Fibroblast of lung (primary cell): Measurements from ENCODE around the gene HNRNPU.

Experiments used
- EZH2 ChIP-seq: IDR thresholded peaks from 2 replicates; pipeline ENCODE4 v1.5.1; 2012; ENCODE audit warnings: low read length, control low read depth, mild to moderate bottlenecking; ENCODE audit errors: missing control alignments
- TF ChIP-seq, protein P1 (sequence below), 2 donors: IDR thresholded peaks in 1 of 2; conservative IDR thresholded peaks in 1 of 2; 1 replicate in 1 of 2; 2 replicates in 1 of 2; pipeline ENCODE4 v1.5.1; 2011 to 2012; ENCODE audit warnings: low read length in 2 of 2, control low read depth in 1 of 2, inconsistent platforms in 1 of 2, low read depth in 1 of 2, mild to moderate bottlenecking in 1 of 2

DNA sequence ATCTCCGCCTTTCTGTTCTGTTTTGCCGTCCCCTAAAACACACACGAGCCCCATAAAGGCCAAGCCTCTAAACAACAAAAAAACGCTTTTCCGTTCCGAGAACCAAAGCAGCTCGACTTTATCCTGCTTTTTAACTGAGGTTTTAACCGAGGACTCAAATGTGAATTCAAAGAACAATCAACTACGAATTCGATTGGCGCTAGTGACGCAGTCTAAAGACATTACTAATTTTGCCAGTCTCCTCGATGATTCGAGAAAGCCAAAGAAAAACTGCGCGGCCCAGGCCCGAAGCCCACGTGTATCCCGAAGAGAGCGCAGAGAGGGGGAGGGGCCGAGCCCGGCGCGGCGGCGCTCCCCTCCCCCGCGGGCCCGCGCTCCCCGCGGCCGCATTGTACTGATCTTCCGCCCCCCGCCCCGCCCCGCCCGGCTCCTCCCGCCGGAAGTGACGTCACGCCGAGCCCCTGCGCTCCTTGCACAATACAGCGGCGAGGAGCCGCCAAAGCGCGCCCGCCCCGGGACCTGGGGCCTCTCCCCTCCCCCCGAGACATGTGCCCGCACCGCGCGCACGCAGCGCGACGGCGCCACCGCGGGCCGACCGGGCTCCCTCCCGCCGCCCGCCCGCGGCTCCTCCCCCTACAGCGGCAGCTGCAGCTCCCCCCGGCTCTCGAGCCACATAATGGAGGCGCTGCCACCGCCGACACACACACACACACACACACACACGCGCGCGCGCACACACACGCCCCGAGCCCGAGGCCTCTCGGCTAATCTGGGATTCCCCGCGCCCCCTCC, 1.4 kb downstream of the HNRNPU start:
- TF ChIP-seq, protein P1, sequence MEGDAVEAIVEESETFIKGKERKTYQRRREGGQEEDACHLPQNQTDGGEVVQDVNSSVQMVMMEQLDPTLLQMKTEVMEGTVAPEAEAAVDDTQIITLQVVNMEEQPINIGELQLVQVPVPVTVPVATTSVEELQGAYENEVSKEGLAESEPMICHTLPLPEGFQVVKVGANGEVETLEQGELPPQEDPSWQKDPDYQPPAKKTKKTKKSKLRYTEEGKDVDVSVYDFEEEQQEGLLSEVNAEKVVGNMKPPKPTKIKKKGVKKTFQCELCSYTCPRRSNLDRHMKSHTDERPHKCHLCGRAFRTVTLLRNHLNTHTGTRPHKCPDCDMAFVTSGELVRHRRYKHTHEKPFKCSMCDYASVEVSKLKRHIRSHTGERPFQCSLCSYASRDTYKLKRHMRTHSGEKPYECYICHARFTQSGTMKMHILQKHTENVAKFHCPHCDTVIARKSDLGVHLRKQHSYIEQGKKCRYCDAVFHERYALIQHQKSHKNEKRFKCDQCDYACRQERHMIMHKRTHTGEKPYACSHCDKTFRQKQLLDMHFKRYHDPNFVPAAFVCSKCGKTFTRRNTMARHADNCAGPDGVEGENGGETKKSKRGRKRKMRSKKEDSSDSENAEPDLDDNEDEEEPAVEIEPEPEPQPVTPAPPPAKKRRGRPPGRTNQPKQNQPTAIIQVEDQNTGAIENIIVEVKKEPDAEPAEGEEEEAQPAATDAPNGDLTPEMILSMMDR (conservative IDR thresholded peaks at IDR 0.05 in 1 of 2, IDR thresholded peaks at IDR 0.05 in 1 of 2; ENCODE audit: low read depth in 1 of 2, low read length in 2 of 2) = no peak
- no peak for TF ChIP-seq EZH2
